Breast epithelium (tissue), 3 donors: ENCODE results near the gene SFN.
"Not testable (repeated sequence)": the region's sequence is repeated elsewhere in the genome, so short reads cannot be mapped to it uniquely, and the experiment has no call there.

Experiments
- POLR2A ChIP-seq: fragments of 450-650 bp; IDR thresholded peaks from one replicate; pipeline ENCODE4 v1.6.1; 2016; ENCODE audit warnings: antibody characterized with exemption, mild to moderate bottlenecking, moderate library complexity
- POLR2AphosphoS5 ChIP-seq, 3 donors: sonication (generic); formaldehyde crosslinking; IDR thresholded peaks; one replicate each; pipeline ENCODE4 v1.6.1; 2017; ENCODE audit warnings: antibody characterized with exemption in 3 of 3
- TF ChIP-seq, protein P1 (sequence below), 3 donors: fragments of 450-650 bp; IDR thresholded peaks; one replicate each; pipeline ENCODE4 v1.5.1; 2016 to 2017; ENCODE audit warnings: antibody characterized with exemption in 3 of 3, mild to moderate bottlenecking in 3 of 3, moderate library complexity in 3 of 3

DNA sequence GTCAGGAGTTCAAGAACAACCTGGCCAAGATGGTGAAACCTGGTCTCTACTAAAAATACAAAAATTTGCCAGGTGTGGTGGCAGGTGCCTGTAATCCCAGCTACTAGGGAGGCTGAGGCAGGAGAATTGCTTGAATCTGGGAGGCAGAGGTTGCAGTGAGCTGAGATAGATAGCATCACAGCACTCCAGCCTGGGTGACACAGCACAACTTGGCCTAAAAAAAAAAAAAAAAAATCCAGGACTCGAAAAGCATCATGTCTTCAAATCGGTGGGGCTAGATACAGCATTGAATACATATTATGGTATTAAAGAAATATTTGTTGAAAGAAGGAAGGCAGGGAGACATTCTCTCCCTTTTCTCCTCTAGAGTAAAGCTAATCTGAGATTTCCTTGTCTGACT lies 10.1 kb downstream of the SFN start:
- not testable (repeated sequence) for TF ChIP-seq POLR2A; POLR2AphosphoS5 (IDR thresholded peaks at IDR 0.05)
- TF ChIP-seq, protein P1, sequence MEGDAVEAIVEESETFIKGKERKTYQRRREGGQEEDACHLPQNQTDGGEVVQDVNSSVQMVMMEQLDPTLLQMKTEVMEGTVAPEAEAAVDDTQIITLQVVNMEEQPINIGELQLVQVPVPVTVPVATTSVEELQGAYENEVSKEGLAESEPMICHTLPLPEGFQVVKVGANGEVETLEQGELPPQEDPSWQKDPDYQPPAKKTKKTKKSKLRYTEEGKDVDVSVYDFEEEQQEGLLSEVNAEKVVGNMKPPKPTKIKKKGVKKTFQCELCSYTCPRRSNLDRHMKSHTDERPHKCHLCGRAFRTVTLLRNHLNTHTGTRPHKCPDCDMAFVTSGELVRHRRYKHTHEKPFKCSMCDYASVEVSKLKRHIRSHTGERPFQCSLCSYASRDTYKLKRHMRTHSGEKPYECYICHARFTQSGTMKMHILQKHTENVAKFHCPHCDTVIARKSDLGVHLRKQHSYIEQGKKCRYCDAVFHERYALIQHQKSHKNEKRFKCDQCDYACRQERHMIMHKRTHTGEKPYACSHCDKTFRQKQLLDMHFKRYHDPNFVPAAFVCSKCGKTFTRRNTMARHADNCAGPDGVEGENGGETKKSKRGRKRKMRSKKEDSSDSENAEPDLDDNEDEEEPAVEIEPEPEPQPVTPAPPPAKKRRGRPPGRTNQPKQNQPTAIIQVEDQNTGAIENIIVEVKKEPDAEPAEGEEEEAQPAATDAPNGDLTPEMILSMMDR (IDR thresholded peaks at IDR 0.05) = not testable (repeated sequence)
